Activated naive CD4-positive, alpha-beta T cell treated with Interleukin-2 at 50 U/mL for 16 hours (primary cell): ENCODE measurements around the gene C2orf66.

ENCODE experiments used
- DNase-seq: peaks from one replicate; pipeline ENCODE4 v3.0.0-alpha.2; 2020

Gene C2orf66

DNA sequence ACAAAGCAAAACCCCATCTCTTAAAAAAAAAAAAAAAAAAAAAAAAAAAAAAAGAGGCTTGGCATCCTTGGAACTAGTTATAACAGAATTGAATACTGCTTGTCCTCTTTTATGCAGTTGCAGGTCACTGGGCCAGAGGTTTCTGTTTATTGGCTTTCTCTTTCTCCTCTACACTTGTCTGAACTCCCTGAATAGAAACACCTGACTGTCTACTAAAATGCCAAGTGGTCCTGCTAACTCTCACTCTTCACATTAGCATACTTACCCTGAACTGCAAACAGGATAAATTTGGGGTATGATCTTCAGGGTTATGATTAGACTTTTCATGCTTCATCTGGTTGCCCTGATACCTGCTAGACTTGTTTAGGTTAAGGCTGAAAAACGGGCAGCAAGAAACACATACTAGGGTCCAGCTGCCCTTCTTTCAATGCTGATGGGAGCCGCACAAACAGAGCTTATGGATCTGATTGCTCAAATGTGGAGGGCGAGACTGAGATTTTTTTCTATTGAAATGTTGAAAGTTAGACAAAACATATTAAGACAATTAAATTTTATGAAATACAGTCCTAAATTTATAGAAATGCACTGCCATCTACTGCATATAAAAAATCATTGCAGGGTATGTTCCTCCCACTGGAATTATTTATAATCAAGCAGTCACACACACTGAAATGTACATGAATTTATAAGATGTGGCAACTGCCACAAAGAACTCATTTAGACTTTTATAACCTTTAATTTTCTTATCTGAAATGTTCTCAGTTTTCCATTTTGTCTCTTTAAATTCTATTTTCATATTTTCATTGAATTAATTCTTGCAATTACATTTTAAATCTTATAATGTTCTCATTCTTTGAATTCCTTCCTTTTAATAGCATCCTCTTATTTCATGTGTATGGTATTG is 50.4 kb downstream of the C2orf66 start:
- DNase-seq: no peak
